ENCODE results near the gene LSM7.

Gene LSM7

DNA sequence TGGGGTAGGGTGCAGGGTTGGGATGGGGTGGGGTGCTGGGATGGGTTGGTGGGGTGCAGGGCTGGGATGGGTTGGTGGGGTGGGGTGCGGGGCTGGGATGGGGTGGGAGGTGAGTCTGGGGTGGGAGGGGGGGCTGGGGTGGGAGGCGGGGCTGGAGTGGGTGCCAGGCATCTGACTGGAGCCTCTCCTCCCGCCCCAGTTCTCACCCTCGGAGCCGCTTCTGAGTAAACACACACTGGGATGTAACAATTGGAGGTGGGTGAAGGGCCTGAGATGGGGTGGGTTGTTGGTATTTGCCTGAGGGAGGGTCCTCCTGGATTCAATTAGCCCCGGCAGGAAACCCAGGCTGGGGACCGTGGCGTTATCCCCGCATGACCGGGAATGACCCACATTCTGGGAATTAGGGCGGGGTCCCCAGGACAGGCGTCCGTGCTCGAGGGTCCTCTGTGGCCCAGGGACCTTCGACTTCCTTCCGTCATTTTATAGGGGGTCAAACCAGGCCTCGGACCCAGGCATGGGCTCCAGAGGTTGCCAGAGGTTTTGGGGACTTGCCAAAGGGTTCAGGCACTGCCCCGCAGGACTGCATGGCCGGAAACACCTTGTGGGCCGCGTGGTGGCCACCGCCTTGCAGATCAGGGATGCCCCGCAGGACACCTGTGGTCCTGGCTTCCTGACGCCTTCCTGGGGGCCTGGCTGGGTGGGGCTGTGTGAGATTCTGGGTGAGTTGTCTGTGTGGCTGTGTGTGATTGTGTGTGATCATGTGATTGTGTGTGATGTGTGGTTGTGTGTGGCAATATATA is 33.1 kb upstream of the LSM7 start:
- TF ChIP-seq, protein P1, sequence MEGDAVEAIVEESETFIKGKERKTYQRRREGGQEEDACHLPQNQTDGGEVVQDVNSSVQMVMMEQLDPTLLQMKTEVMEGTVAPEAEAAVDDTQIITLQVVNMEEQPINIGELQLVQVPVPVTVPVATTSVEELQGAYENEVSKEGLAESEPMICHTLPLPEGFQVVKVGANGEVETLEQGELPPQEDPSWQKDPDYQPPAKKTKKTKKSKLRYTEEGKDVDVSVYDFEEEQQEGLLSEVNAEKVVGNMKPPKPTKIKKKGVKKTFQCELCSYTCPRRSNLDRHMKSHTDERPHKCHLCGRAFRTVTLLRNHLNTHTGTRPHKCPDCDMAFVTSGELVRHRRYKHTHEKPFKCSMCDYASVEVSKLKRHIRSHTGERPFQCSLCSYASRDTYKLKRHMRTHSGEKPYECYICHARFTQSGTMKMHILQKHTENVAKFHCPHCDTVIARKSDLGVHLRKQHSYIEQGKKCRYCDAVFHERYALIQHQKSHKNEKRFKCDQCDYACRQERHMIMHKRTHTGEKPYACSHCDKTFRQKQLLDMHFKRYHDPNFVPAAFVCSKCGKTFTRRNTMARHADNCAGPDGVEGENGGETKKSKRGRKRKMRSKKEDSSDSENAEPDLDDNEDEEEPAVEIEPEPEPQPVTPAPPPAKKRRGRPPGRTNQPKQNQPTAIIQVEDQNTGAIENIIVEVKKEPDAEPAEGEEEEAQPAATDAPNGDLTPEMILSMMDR (IDR thresholded peaks at IDR 0.05; ENCODE audit: insufficient read depth, low read length, missing control alignments), result no peak
- H3K4me3 ChIP-seq (ENCODE audit: low read depth, low read length), result no peak overlapping the region
- DNase-seq (ENCODE audit: low read depth, low spot score), result no peak
- POLR2A ChIA-PET, result no interaction called here
- CTCF ChIA-PET, result no interaction called here

DNA sequence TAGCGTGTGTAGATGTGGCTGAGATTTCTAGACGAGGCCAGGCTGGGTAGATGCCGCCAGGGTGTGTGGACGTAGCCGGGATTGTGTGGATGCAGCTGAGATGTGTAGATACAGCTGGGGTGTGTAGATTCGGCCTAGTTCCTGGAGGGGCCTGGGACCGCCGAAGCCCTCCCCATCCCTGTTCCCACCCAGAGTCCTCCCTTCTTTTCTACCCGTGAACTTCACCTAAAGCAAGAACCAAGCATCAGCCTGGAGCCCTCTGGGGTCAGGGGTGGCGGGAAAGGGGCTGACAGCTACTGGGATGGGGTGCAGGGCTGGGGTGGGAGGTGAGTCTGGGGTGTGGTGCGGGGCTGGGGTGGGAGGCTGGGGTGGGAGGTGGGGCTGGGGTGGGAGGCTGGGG is 32.4 kb upstream of the LSM7 start:
- H3K4me3 ChIP-seq (ENCODE audit: low read depth, low read length), result no peak overlapping the region
- DNase-seq (ENCODE audit: low read depth, low spot score), result no peak
- TF ChIP-seq, protein P1 (IDR thresholded peaks at IDR 0.05; ENCODE audit: insufficient read depth, low read length, missing control alignments), result no peak
- CTCF ChIA-PET, result no interaction called here
- POLR2A ChIA-PET, result no interaction called here

DNA sequence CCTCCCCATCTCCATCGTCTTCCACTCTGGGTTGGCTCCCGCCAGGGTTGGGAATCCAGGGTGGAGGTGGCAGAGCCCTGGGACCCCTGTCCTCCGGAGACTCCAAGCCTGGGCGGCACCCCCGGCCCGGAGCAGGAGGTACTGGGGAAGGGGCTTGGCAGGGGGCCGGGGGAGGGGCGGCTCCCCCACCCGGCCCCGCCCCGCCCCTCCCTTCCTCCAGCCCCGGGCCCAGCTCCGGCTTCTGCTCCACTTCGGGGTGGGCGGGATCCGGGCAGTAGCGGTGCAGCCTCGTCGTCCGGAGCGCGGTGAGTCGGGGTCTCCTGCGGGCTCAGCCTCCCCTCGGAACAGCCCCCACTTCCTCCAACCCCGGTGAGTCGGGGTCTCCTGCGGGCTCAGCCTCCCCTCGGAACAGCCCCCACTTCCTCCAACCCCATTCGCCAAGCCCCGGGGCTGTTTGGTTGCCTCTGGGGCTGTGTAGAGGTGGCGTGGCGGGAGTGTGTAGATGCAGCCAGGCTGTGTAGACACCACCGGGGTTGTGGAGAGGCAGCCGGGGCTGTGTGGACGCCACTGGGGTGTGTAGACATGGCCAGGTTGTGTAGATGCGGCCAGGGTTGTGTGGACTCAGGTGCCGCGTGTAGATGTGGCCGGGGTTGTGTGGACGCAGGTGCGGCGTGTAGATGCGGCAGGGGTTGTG is 31.8 kb upstream of the LSM7 start, which contains the start of gene TMPRSS9:
Gene TMPRSS9 (plus strand): TSS at position 274 of the 694 bp plus-strand sequence. CDS start 29,521 bp downstream, outside the sequence.
- H3K4me3 ChIP-seq (ENCODE audit: low read depth, low read length), result no peak within 1 kb of the TSS
- CTCF ChIA-PET, result no interaction called here
- POLR2A ChIA-PET, result no interaction called here
- DNase-seq (ENCODE audit: low read depth, low spot score), result no peak
- TF ChIP-seq, protein P1 (IDR thresholded peaks at IDR 0.05; ENCODE audit: insufficient read depth, low read length, missing control alignments), result no peak

DNA sequence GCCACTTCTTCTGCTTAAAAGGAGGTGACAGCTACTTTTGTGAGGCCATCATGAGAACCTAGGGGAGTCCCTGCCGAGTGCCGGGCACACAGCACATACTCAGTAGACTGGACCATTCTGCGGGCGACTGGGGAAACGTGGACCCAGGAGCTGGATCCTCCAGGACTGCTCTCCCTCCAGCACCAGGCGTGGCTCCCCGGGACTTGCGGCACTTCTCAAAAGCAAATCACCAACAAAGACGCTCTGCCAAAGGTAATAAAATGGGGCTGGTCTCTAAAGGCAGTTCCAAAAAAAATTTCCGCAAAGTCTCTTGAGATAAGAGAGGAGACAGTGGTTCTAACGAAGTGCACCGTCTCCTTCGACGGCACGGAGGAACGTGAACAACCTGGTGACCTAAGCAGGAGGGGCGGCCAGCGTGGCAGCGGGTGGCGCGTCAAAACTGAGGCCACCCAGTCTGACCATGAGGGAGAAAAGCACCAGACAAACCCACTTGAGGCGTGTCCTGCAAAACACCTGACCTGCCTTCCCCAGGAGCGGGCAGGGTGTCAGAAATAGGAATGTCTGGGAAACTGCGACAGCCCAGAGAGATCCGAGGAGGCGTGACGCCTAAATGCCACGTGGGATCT is 30.3 kb upstream of the LSM7 start:
- no peak for DNase-seq (ENCODE audit: low read depth, low spot score)
- POLR2A ChIA-PET, result no interaction called here
- CTCF ChIA-PET, result no interaction called here
- TF ChIP-seq, protein P1 (IDR thresholded peaks at IDR 0.05; ENCODE audit: insufficient read depth, low read length, missing control alignments), result no peak
- no peak overlapping the region for H3K4me3 ChIP-seq (ENCODE audit: low read depth, low read length)

DNA sequence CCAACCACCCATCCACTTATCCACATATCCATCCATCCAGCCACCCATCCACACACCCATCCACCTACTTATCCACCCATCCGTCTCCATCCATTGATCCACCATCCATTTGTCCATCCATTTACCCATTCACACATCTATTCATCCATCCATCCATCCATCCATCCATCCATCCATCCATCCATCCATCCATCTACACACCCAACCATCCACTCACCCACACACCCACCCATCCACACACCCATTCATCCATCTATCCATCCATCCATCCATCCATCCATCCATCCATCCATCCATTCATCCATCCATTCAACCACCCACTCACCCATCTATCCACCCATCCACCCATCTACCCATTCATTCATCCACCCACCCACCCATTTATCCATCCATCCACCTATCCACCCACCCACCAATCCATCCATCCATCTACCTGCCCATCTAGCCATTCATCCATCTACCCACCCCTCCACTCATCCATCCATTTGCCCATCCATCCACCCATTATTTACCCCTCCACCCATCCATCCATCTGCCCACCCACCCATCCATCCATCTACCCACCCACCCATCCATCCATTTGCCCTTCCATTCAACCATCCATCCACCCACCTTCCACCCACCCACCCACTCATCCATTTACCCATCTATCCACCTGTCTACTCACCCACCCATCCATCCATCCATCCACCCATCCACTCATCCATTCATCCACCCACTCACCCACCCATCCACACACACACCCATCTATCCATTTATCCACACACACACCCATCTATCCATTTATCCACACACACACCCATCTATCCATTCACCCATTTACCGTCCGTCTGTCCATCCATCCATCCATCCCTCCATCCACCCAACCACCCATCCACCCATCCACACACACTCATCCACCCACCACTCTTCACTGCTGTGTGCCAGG is 29.2 kb upstream of the LSM7 start:
- CTCF ChIA-PET, result no interaction called here

More for the DNA sequence above, 29.2 kb upstream of the LSM7 start:
- TF ChIP-seq, protein P1 (IDR thresholded peaks at IDR 0.05; ENCODE audit: insufficient read depth, low read length, missing control alignments), result no peak
- DNase-seq (ENCODE audit: low read depth, low spot score), result no peak
- POLR2A ChIA-PET, result no interaction called here
- no peak overlapping the region for H3K4me3 ChIP-seq (ENCODE audit: low read depth, low read length)

Data from AG04449 (cell line).